Esophagus squamous epithelium (tissue), 5 donors: ENCODE results near the gene MBD3. TPM values are rescaled to one million over a fixed set of nuclear protein-coding genes. Genes with fewer than 3 reads are reported as not detected.

ENCODE experiments used
- DNase-seq: peaks from one replicate; lab custom pipeline; 2025; lab: John Stamatoyannopoulos, UW
- H3K27ac ChIP-seq, 4 donors: fragments of 200-600 bp; sonication (generic); one replicate each; pipeline ENCODE4 v1.5.1; 2016 to 2019; ENCODE audit warnings: mild to moderate bottlenecking in 1 of 4
- H3K27me3 ChIP-seq, 4 donors: fragments of 200-600 bp; sonication (generic); 1 replicate in 3 of 4; 2 replicates in 1 of 4; pipeline versions ENCODE4 v1.5.1 to v1.6.0; 2017 to 2021; ENCODE audit warnings: antibody characterized with exemption in 1 of 4
- H3K36me3 ChIP-seq, 3 donors: fragments of 200-600 bp; sonication (generic); one replicate each; pipeline ENCODE4 v1.5.1; 2016 to 2019
- H3K4me1 ChIP-seq, 3 donors: fragments of 200-600 bp; sonication (generic); one replicate each; pipeline ENCODE4 v1.5.1; 2017 to 2019
- H3K4me3 ChIP-seq, 4 donors: fragments of 200-600 bp; sonication (generic); 1 replicate in 3 of 4; 2 replicates in 1 of 4; pipeline ENCODE4 v1.5.1; 2016 to 2019; ENCODE audit warnings: mild to moderate bottlenecking in 2 of 4, moderate library complexity in 1 of 4
- H3K9me3 ChIP-seq, 3 donors: fragments of 200-600 bp; sonication (generic); one replicate each; pipeline ENCODE4 v1.5.1; 2016 to 2019
- CTCF ChIP-seq, 6 experiments: fragments of 450-650 bp in 4 of 6; fragments of 200-600 bp in 2 of 6; sonication (generic) in 2 of 6; IDR thresholded peaks; one replicate each; pipeline ENCODE4 v1.5.1; 2016 to 2019; ENCODE audit warnings: antibody characterized with exemption in 6 of 6, mild to moderate bottlenecking in 4 of 6, moderate library complexity in 4 of 6
- POLR2A ChIP-seq, 4 donors: fragments of 450-650 bp; IDR thresholded peaks; one replicate each; pipeline ENCODE4 v1.6.1; 2017; ENCODE audit warnings: antibody characterized with exemption in 4 of 4, mild to moderate bottlenecking in 4 of 4, moderate library complexity in 3 of 4
- WGBS, 2 donors: methylation state at CpG; one replicate each; pipeline ENCODE4 v1.1.5; 2018; 5-methylcytosine and 5-hydroxymethylcytosine counted together
- intact Hi-C: fragments of 100-400 bp; cut with DNase I; formaldehyde crosslinking; loops from one replicate; pipeline ENCODE4 v1.15.0; 2022
- total RNA-seq, 4 donors: library from RNA; depleted of rRNA; stranded (reverse); fragments of >200 nt; gene quantifications; one replicate each; pipeline ENCODE4 v1.1.0, GENCODE V29; 2016
- donor health status: DM: yes; HTN: yes; CAD: no.

MBD3 gene
- total RNA-seq, 4 donors from 2014 or later = 74.8 to 87.9 (median 84.3) TPM

GRCh38 chr19:1556390-1557070, 36.1 kb downstream of the MBD3 start:
- Histone ChIP-seq H3K4me1 (no peaks in the 10 kb centered on the region), H3K4me3 (no peak overlapping the region), H3K27me3 (no peaks in the 10 kb centered on the region), H3K36me3 (peaks cover 0 to 22% (median 0%) of the 10 kb centered on the region in 3 donors), H3K27ac (no peak overlapping the region), H3K9me3 (no peaks in the 10 kb centered on the region)
- intact Hi-C loops = no loop called here
- 98 to 99% methylated on average over 31 to 48 of the region's 66 CpGs for WGBS, 2 donors
- DNase-seq = no peak
- TF ChIP-seq POLR2A (IDR thresholded peaks at IDR 0.05) (no peak), CTCF (IDR thresholded peaks at IDR 0.05) (no peak)

- no peaks in the 10 kb centered on the region for H3K4me1 ChIP-seq
- TF ChIP-seq POLR2A (IDR thresholded peaks at IDR 0.05) (no peak), CTCF (IDR thresholded peaks at IDR 0.05) (no peak)
- H3K36me3 ChIP-seq = peaks cover 0 to 22% (median 0%) of the 10 kb centered on the region in 3 donors
- no peaks in the 10 kb centered on the region for H3K27me3 ChIP-seq
- WGBS, 2 donors = 96 to 98% methylated on average over 32 to 46 of the region's 121 CpGs
- H3K27ac ChIP-seq = no peak overlapping the region
- DNase-seq = no peak
- no peak overlapping the region for H3K4me3 ChIP-seq
- intact Hi-C loops = no loop called here
- no peaks in the 10 kb centered on the region for H3K9me3 ChIP-seq
Measured at GRCh38 chr19:1555487-1556389, 36.9 kb downstream of the MBD3 start.

GRCh38 chr19:1554968-1555367, 37.7 kb downstream of the MBD3 start:
- H3K27me3 ChIP-seq = no peaks in the 10 kb centered on the region
- no peak for DNase-seq
- no peak overlapping the region for H3K4me3 ChIP-seq
- intact Hi-C loops = no loop called here
- WGBS, 2 donors = 88 to 90% methylated on average over 24 of the region's 24 CpGs
- H3K36me3 ChIP-seq = peaks cover 0 to 22% (median 0%) of the 10 kb centered on the region in 3 donors
- no peaks in the 10 kb centered on the region for H3K9me3 ChIP-seq
- TF ChIP-seq POLR2A (IDR thresholded peaks at IDR 0.05) (no peak), CTCF (IDR thresholded peaks at IDR 0.05) (no peak)
- H3K4me1 ChIP-seq = no peaks in the 10 kb centered on the region
- no peak overlapping the region for H3K27ac ChIP-seq

GRCh38 chr19:1553415-1553814, 39.2 kb downstream of the MBD3 start:
- no peak for DNase-seq
- intact Hi-C loops = no loop called here
- WGBS, 2 donors = 76 to 87% methylated on average over 9 of the region's 10 CpGs

More at GRCh38 chr19:1553415-1553814, 39.2 kb downstream of the MBD3 start:
- Histone ChIP-seq H3K4me1 (no peaks in the 10 kb centered on the region), H3K4me3 (no peak overlapping the region), H3K9me3 (no peaks in the 10 kb centered on the region), H3K27me3 (no peaks in the 10 kb centered on the region), H3K36me3 (peaks cover 0 to 22% (median 0%) of the 10 kb centered on the region in 3 donors), H3K27ac (no peak overlapping the region)
- TF ChIP-seq CTCF (IDR thresholded peaks at IDR 0.05) (no peak), POLR2A (IDR thresholded peaks at IDR 0.05) (no peak)
